NOMO-1 treated with dmso at 0.1 percent for 144 hours (cell line): ENCODE data around the gene NCKAP5L.
A peak's percentile ranks its signal among the peaks of the same experiment; 100 is the strongest.
"Not testable (repeated sequence)": the region's sequence is repeated elsewhere in the genome, so short reads cannot be mapped to it uniquely, and the experiment has no call there.

ENCODE experiments used
- DNase-seq: peaks from one replicate; lab custom pipeline; 2025; ENCODE audit not compliant: unreplicated experiment; lab: John Stamatoyannopoulos, UW

NCKAP5L gene

GRCh38 chr12:49828133-49829091 lies at the start of gene NCKAP5L:
NCKAP5L (minus strand) TSS chr12:49828413; CDS start chr12:49804044, 24,369 bp downstream.
- peak; percentile 94 for DNase-seq

- no peak for DNase-seq
These were observed 48.9 kb upstream of the NCKAP5L start for GRCh38 chr12:49877066-49877465.

- DNase-seq = no peak
These were observed 47.9 kb upstream of the NCKAP5L start for GRCh38 chr12:49876070-49876469.

GRCh38 chr12:49875115-49875720 lies 47.0 kb upstream of the NCKAP5L start:
- no peak for DNase-seq

GRCh38 chr12:49874142-49874897 lies 46.1 kb upstream of the NCKAP5L start:
- DNase-seq = no peak

DNA sequence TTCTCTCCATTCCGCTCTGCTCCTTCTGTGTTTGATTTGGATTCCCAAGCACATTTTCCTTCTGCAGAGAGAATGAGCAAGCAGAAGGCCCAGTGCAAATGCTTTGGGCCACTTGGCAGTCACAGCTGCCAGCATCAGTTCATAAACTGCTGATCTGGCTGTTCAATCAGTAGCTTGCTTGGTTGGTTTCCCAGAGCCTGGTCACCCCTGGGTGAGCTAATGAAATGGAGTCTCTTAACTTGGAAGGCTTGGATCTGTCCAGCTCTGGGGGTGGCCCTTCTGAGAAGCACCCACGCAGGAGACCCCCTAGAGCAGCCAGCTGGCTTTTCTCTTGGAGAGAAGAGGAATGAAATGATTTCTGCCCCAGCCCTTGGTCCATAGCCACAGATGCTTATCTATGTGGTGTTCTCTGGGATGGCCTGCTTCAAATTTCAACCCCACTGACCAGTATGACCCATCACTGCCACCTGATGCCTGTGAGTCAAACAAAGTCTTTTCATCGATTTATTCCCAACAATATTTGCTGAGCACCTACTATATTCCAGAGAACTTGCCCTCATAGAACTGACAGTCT lies 45.2 kb upstream of the NCKAP5L start:
- no peak for DNase-seq

DNA sequence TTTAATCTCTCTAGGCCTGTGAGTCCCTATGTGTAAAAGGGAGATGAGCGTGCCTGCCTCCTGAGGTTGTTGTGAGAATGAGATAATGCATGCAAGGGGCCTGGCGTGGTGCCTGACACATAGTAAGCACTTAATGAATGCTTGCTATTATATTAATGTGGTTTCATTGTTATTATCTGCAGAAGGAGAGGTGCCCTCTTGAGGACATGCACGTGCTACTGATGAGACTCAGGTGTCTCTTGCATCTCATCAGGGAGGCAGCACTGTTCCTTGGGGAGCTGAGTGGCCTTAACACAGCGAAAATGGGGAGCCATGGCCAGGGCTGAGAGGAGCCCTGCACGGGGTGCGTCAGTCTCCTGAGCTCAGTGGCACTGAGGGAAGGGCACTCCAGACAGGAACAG lies 44.6 kb upstream of the NCKAP5L start:
- DNase-seq = no peak

DNA sequence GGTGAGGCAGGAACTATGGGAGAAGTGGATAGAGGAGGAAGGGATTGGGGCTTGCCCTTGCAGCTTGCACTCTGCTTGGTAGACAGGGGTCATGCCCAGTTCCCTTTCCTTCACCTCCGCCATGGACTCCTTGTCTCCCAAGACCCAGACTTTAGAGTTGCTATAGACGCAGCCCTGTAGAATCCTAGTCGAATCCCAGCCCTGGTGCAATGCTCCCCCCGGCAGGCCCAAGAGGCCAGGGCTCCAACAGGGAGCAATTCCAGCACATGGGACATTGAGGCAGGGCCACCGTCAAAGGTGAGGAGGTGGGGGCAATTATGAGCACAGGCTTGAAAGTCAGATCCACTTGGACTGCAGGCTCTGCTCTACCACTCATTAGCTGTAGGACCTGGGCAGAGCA lies 44.2 kb upstream of the NCKAP5L start:
- no peak for DNase-seq

DNA sequence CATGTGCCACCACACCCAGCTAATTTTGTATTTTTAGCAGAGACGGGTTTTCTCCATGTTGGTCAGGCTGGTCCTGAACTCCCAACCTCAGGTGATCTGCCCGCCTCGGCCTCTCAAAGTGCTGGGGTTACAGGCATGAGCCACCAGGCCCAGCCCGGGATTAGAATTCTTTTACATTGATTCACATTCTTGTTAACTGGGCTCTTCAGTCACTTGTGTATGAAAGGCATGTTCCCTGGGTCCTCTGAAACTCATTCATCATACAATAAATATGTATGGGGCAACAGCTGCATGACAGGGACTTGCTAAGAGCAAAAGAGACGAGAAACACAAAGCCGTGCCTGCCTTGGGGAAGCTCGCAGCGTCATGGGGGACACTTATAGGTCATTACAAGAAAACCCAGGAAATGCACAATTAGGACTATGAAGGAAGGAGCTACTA lies 43.6 kb upstream of the NCKAP5L start:
- DNase-seq = not testable (repeated sequence)

GRCh38 chr12:49871263-49871561 lies 43.0 kb upstream of the NCKAP5L start:
- DNase-seq = no peak

- no peak for DNase-seq
These were observed 42.5 kb upstream of the NCKAP5L start for GRCh38 chr12:49870501-49871262.

- no peak for DNase-seq
These were observed 41.7 kb upstream of the NCKAP5L start for GRCh38 chr12:49869816-49870500.

- no peak for DNase-seq
These were observed 41.0 kb upstream of the NCKAP5L start for GRCh38 chr12:49868952-49869815.

- no peak for DNase-seq
These were observed 40.2 kb upstream of the NCKAP5L start for GRCh38 chr12:49868449-49868848.

- no peak for DNase-seq
These were observed 39.5 kb upstream of the NCKAP5L start for GRCh38 chr12:49867570-49868341.

DNA sequence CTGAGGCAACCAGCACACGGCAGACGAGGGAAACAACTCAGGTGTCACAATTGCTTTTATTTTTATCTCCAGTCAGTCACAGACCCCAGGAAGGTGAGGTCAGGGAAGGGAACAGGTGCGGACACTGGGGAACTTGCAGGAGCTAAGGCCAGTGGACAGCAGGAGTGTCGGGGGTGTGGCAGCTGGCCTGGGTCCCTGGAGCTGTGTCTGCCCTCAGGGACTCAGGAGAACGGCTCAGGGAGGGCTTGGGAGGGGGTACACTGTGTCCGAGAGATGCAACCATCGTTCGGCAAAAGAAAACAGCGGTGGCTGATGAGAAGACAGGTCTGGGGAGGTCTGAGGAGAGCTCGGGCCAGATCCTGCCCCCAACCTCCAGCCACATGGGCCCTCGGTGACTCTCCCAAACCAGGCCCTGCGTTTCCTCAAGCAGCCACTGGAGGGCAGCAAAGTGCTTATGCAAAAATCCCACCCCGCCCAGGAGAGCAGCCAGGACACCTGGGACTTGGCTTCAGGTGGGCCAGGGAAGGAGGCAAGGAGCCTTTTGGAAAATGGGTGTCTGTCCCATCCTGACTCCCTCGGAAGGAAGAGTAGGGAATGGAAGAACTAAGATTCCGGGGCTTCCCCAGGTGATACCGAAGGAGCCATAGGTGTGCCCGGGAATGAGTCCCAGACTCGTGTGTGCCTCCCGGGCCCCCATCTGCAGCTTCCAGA lies 38.8 kb upstream of the NCKAP5L start:
- DNase-seq = peak; percentile 12

DNA sequence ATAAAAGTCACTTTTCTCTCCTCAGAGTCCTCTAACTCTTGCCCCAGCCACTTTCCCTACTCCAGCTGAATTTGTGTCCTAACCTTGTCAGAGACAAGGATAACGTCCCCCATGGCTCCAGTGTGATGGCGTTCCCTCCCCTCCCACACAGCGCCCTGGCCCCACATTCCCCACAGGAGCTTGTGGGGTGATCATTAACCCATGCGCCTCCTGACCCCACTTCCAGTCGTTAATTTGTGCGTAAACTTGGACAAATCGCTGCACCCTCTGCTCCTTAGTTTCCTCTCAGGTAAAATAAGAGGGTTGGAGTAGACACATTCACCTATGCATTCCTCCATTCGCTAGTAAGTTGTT lies 37.5 kb upstream of the NCKAP5L start:
- no peak for DNase-seq
